Activated effector memory CD4-positive, alpha-beta T cell treated with anti-CD3 and anti-CD28 coated beads, Interleukin-2, amount 50 U/mL, for 16 hours (primary cell): ENCODE results near the gene ASXL1.

Experiments used
- DNase-seq: peaks from one replicate; pipeline ENCODE4 v3.0.0-alpha.2; 2020

Gene ASXL1

DNA sequence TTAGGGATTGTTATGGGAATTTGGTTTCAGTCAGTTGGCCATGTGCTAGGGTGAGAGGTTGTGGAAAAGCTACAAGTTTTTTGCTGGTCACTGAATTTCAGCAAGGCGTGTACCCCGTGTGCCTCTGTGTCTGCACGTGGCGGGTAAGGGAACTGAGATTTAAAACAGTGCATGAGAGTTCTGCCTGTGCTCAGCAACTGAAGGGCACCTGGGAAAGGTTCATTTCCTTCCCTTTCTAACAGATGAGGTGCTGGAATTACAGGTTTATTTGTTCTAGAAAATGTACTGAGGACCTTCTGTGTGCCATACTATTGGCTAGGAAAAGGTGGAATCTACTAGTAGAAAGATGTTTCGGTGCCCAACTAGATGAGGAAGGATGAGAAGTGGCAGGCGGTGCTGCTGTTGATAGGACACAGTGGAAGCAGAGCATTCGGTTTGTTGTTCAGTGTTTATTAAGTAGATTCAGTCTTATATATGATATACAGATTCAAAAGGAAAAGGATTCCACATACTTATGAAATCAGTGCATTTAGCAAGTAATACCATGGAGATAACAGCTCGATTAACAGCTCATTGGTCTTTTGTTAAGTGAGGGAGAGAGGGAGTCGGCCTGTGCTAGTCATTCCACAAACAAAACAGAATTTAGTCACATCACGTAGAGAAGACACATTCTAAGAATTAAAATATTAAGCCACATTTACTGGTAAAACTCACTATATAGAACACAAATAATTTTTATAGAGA lies 84.7 kb downstream of the ASXL1 start:
- no peak for DNase-seq

GRCh38 chr20:32443386-32443974 lies 85.3 kb downstream of the ASXL1 start:
- no peak for DNase-seq

DNA sequence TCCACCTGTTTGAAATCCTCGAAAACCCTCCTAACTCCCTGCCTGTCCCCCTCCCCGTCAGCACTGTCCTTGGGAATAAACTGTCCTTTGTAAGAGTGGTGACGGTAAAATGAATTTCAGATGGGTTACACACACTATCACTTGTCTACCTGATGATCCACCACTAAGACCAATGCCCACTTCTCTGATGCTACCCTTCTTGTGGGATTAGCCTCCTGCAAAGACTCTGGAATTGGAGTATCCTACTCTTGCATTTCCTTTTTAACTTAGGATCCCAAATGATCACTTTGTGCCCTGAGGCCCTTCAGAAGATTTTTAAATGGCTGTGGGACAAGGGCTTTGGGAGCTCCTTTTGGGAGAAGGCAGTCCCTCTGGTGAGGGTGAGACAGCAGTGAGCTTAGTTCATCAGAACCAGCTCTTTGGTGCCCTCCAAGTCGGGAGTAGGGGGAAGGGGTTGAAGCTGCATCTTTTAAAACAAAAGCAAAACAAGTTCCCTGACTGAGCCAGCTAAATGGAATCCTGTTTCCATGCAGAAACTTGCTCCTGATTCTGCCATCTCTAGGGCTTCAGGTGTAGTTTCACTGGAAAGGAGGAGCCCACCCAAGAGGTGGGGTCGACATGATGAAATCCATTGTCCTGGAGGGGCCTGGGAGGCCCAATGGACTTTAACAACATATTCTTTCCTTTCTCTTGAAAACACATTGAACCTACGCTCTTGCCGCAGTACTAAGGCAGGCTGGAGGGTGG lies 86.5 kb downstream of the ASXL1 start:
- no peak for DNase-seq

GRCh38 chr20:32445539-32446273 lies 87.6 kb downstream of the ASXL1 start:
- peak; percentile 61 for DNase-seq

- peak; percentile 59 for DNase-seq
Measured at GRCh38 chr20:32446301-32447100, 88.4 kb downstream of the ASXL1 start.

GRCh38 chr20:32447136-32448027 lies 89.3 kb downstream of the ASXL1 start:
- DNase-seq = no peak

- DNase-seq = no peak
Measured at GRCh38 chr20:32448306-32449056, 90.3 kb downstream of the ASXL1 start.

DNA sequence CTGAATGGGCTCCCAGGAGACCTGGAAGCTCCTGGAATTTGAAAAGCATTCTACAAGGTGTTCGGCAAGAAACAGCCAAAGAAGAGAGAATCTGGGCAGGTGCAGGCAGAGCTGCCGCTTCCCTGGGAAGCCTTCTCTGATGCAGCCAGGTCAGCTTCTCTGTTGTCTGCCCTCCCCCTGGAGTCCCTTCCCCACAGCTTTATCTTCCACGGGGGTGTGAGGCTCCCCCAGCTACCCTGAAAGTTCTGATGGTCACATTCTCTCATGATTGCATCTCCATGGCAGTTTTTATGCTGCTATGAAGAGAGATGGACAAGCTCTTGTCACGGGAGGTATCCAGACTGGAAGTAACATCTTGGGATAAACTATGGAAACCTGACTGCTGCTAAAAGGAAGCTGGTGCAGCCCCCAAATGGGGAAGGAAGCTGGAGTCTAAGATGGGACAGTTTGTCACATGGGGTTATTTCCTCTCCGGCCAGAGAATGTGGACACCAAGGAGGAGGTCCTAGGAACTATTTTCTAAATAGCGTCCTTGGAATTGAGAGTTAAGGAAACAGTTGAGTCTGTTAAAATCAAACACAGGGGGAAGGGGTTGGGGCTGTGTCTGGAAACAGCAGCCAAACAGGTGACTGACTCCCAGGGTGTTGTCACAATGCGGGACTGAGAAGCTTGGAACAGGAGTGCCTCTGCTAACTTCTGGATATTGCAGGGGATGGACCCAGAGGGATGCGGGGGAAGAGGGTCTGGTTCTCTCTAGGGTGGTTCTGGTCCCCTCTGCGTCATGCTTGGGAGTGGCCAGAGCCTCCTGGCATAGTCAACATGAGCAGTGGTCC lies 91.1 kb downstream of the ASXL1 start:
- no peak for DNase-seq

- DNase-seq = no peak
Measured at GRCh38 chr20:32449890-32450401, 91.8 kb downstream of the ASXL1 start.

GRCh38 chr20:32450484-32451061 lies 92.4 kb downstream of the ASXL1 start:
- no peak for DNase-seq

GRCh38 chr20:32451340-32451681 lies 93.2 kb downstream of the ASXL1 start:
- DNase-seq = no peak

DNA sequence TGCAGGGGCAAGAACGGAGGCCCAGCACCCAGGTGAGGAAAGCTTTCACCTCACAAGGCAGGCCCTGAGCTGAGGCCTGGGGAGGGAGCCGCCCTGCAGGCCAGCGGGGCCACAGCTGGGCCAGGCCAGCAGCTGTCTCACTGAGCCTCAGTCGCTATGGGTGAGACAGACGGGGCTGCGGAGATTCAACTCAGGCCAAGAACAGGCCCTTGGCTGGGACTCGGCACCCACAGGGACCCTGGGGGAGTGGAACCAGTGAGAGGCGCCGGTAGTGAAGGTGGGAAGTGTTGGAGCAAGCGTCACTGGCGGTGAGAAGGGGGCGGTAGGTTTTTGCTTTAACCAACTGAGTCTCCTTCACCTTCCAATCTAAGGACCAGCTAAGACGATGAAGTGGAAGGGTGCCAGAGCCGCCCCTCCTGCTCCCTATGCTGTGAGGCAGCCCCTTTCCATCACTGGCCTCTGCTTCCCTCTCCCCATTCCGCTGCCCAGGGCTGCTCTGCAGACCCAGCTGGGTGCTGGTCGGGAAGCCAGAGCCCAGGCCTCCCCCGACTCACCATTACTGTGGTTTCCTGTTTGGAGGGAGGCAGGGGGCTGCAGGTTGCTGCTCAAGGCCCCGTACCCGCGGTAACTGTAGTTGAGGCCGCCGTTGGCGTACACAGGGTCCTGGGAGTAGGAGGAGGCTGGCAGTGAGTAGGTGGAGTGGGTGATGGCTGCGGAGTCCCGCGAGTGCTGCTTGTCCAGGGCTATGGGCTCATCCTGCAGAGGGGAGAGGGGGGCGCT lies 93.7 kb downstream of the ASXL1 start:
- no peak for DNase-seq

- no peak for DNase-seq
Measured at GRCh38 chr20:32452776-32453466, 94.8 kb downstream of the ASXL1 start.

- DNase-seq = no peak
Measured at GRCh38 chr20:32453467-32454163, 95.5 kb downstream of the ASXL1 start.

DNA sequence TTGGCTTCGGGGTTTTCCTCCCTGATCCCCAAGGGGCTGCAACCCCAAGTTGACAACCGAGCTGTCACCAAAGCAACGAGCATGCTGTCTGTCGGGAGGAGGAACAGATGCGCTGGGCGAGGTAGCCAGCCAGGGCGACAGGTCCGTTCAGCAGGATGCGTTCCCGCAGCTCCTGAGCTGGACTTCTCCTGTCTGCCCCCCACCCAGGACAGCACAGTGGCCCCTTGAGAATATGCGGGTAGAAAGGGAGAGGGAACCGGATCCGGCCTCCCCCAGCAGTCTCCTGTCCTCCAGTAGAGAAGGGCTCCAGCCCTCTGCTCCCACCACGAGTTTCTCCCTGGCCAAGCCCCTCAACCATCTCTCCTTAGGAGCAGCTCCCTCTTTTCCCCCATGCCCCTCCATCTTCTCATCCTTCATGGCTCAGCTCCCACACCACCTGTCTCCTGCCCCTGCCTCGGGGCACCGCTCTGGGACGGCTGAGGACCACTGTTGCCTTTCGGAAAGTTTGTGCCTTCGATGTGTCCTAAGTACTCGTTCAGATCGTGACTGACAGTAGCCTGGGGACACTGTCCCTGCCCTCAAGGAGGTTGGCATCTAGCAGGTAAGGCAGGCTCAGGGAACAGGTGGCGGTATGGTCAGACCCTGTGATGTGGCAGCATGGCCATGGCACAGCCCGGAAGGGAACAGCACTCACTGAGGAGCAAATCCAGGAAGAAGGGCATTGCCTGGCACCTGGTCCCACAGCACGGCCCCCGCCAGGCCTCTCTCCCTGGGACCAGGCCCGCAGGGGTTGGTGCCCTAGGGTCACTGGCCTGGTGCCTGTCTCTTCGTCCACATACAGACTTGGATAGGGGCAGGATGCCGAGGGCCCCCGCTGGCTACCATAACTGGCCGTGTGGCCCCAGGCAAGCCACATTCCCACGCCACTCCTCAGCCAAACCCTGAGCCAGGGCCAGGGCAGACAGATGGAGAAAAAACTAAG lies 96.3 kb downstream of the ASXL1 start:
- no peak for DNase-seq
